Breast epithelium (tissue), 3 donors: ENCODE data around the gene SGPP1.

Experiments used
- CTCF ChIP-seq, 3 donors: fragments of 450-650 bp; IDR thresholded peaks; one replicate each; pipeline ENCODE4 v1.5.1; 2016 to 2017; ENCODE audit warnings: antibody characterized with exemption in 3 of 3, mild to moderate bottlenecking in 3 of 3, moderate library complexity in 3 of 3
- POLR2A ChIP-seq: fragments of 450-650 bp; IDR thresholded peaks from one replicate; pipeline ENCODE4 v1.6.1; 2016; ENCODE audit warnings: antibody characterized with exemption, mild to moderate bottlenecking, moderate library complexity
- POLR2AphosphoS5 ChIP-seq, 3 donors: sonication (generic); formaldehyde crosslinking; IDR thresholded peaks; one replicate each; pipeline ENCODE4 v1.6.1; 2017; ENCODE audit warnings: antibody characterized with exemption in 3 of 3

GRCh38 chr14:63642229-63642611 is 85.6 kb downstream of the SGPP1 start:
- TF ChIP-seq POLR2AphosphoS5 (IDR thresholded peaks at IDR 0.05) (peak in 2 of 3 donors; percentile 64 to 80), CTCF (IDR thresholded peaks at IDR 0.05) (peak in 1 of 3 donors; percentile 9), POLR2A (no peak)
